ENCODE data around the gene PEX19. TPM values are rescaled to one million over a fixed set of nuclear protein-coding genes. Genes with fewer than 3 reads are reported as not detected.

PEX19 gene
- total RNA-seq, 1 donor from 2014 or later, result 55.9 TPM

DNA sequence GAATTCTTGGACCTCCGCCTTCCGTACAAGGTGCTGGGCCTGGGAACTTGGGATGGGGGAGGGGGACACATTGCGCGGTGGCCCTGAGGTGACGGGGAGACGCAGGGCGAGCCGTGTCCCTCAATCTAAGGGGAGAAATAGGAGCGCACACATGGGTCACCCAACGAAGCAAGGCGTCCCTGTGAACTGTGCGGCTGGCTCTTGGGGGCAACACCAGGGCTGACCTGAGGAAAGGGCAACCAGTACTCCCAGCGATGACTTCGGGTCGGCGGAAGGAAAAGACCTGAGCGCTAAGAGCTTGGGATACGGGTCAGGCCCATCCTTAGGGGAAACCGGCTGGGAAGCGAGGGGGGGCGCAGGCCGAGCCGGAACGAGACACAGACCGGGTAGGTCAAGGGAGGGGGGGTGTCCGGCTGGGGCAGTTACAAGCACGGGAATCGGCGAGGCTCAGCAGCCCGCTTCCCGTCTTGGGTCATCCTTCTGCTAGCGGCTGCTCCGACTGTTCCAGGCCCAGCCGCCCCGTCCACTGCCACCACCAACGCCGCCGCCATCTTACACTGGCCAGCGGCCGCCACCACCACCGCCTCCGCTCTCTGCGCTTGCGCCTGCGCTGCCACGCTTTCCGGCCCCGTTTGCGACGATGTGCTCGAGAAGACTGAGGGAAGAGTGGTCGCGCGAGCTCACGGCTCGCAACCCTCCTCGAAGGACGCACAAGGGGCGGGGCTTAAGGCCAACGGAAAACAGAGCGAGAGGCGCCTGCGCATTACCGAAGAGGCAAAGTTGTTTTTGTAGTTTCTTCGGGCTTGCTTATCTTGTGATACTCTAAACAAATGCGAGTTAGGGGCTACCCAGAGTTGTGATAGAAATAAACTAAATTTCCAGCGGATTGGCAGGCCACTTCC, 22.8 kb downstream of the PEX19 start, which contains the start of gene DCAF8:
Gene DCAF8 (minus strand): TSS at position 657 of the 902 bp plus-strand sequence. CDS start 18,541 bp downstream, outside the sequence.
- peak; percentile 98 for DNase-seq (ENCODE audit: low spot score)
- Mint-ChIP-seq H3K27ac (peak within 1 kb of the TSS; percentile 99), H3K4me3 (peak within 1 kb of the TSS; percentile 95), H3K36me3 (ENCODE audit: low read depth) (peaks cover 15% of the 10 kb centered on the region), H3K4me1 (ENCODE audit: low read depth) (peaks cover 51% of the 10 kb centered on the region), H3K27me3 (ENCODE audit: insufficient read depth) (no peaks in the 10 kb centered on the region), H3K9me3 (no peaks in the 10 kb centered on the region)
- intact Hi-C loops (cut with micrococcal nuclease), result loop anchor here (1.0 to 10.0 kb wide), 10 partner anchors 10 to 873 kb away; partner anchors contain the start of genes CD84, COPA, DEDD and DUSP23

DNA sequence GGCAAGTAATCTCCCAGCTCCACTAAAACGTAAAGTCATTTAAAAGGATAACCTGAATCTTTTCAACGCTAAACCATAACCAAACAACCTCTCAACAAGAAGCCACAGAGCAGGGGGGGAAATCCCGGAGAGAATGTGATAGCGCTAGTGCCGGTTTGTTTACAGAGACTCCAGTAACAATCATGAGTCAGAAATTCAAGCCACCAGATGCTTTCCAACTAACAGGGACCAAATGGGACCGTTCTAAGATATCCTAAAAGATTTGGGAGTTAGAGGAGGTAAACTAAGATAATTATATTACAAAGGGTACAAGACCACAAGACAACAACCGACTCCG, 23.4 kb downstream of the PEX19 start:
- peaks cover 54% of the 10 kb centered on the region for H3K4me1 Mint-ChIP-seq (ENCODE audit: low read depth)
- H3K27ac Mint-ChIP-seq, result peak overlapping the region; percentile 99
- peak overlapping the region; percentile 95 for H3K4me3 Mint-ChIP-seq
- no peaks in the 10 kb centered on the region for H3K9me3 Mint-ChIP-seq
- H3K27me3 Mint-ChIP-seq (ENCODE audit: insufficient read depth), result no peaks in the 10 kb centered on the region
- intact Hi-C loops (cut with micrococcal nuclease), result loop anchor here (1.0 to 10.0 kb wide), 8 partner anchors 9 to 873 kb away; partner anchors contain the start of genes CD84, COPA, DEDD and DUSP23
- peaks cover 15% of the 10 kb centered on the region for H3K36me3 Mint-ChIP-seq (ENCODE audit: low read depth)
- DNase-seq (ENCODE audit: low spot score), result peak; percentile 75

DNA sequence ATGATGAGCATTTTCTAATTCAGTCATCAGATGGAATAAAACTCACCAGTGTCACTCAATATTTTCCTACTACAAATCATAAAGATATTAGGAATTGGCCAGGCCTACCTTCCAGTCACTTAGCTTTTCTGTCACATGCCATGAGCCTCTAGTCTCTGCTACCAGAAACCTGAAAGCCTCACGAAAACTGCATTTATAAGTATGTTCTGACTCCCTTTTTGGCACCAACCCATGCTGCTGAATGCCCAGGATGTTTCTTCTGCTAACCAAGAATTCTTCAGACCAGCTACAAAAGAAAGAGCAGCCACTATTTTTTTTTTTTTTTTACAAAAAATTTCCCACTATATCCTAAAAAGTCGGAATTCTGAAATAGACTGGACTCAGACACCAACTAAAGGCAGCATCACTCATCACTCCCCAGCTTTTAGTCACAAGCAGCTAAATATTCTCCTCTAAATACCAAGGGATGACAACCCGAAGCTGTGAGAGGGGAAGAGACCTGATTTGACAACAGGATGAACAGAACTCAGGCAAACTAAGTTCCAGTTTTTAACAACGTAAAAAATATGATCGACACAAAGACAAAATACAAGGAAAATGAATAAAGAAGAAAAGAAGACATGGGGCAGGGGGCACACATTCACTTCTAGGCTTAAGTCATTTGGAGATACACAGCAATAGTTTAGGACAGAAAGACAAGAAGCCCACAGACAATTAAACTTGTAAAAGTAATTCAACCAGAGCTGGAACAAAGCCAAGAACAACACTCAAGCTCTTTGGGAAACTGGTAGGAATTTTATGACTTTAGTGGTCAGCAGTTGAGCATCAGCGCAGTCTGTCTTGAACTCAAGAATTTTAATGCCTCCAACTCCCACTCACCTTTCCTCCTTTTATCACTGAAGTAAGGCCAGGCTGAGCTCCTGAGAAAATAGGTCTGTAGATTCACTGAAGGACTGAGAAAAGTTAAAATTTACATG, 24.2 kb downstream of the PEX19 start:
- H3K4me3 Mint-ChIP-seq, result peak overlapping the region; percentile 95
- no peaks in the 10 kb centered on the region for H3K27me3 Mint-ChIP-seq (ENCODE audit: insufficient read depth)
- no peaks in the 10 kb centered on the region for H3K9me3 Mint-ChIP-seq
- intact Hi-C loops (cut with micrococcal nuclease), result loop anchor here (1.0 to 10.0 kb wide), 8 partner anchors 8 to 874 kb away; partner anchors contain the start of genes CD84, COPA, DEDD and DUSP23
- H3K4me1 Mint-ChIP-seq (ENCODE audit: low read depth), result peaks cover 59% of the 10 kb centered on the region
- peak overlapping the region; percentile 99 for H3K27ac Mint-ChIP-seq
- DNase-seq (ENCODE audit: low spot score), result no peak
- H3K36me3 Mint-ChIP-seq (ENCODE audit: low read depth), result peaks cover 15% of the 10 kb centered on the region

DNA sequence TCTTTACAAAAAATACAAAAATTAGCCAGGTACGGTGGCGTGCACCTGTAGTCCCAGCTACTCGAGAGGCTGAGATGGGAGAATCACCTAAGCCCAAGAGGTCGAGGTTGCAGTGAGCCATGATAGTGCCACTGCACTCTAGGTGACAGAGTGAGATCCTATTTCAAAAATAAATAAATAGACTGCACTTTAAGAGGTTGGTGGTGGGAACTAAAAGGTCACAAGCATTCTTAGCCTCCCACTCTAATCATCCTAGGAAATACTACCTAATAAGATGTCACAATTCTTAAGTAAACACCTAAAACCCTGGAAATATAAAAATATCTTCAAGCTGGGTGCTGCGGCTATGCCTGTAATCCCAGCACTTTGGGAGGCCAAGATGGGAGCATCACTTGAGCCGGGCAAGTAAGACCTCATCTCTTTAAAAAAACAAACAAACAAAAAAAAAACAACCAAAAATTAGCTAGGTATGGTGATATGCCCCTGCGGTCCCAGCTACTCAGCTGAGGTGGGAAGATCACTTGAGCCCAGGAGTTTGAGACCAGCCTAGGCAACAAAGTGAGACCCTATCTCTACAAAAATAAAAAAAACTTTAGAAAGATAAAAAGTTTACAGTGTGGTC, 26.6 kb downstream of the PEX19 start:
- H3K27me3 Mint-ChIP-seq (ENCODE audit: insufficient read depth), result no peaks in the 10 kb centered on the region
- no peak overlapping the region for H3K27ac Mint-ChIP-seq
- peaks cover 15% of the 10 kb centered on the region for H3K36me3 Mint-ChIP-seq (ENCODE audit: low read depth)

DNA sequence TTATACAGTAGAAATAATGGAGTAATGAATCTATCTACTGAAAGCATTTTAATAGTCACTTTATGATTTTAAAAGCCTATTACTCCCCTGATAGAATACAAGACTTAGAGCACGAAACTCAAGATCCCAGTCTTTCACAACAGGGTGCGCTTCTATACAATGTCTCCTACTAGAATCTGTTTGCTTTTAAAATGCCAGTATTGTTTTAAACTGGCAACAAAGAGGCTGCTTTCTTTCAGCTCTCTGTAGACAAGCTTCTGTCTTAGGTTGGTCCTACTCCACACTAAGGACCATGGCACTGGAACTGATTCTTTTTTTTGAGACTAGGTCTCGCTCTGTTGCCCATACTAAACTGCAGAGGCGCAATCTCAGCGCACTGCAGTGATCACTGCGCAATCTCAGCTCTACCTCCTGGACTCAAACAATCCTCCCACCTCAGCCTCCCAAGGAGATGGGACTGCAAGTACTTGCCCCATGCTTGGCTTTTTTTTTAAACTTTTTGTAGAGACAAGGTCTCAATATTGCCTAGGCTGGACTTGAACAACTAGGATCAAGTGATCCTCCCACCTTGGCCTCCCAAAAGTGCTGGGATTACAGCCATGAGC, 27.4 kb downstream of the PEX19 start:
- intact Hi-C loops (cut with micrococcal nuclease), result no loop called here
- Mint-ChIP-seq H3K4me1 (ENCODE audit: low read depth) (peaks cover 39% of the 10 kb centered on the region), H3K27me3 (ENCODE audit: insufficient read depth) (no peaks in the 10 kb centered on the region), H3K4me3 (no peak overlapping the region), H3K9me3 (no peaks in the 10 kb centered on the region), H3K27ac (no peak overlapping the region), H3K36me3 (ENCODE audit: low read depth) (peaks cover 19% of the 10 kb centered on the region)
- DNase-seq (ENCODE audit: low spot score), result no peak

More for the DNA sequence above, 26.6 kb downstream of the PEX19 start:
- intact Hi-C loops (cut with micrococcal nuclease), result no loop called here
- DNase-seq (ENCODE audit: low spot score), result no peak
- Mint-ChIP-seq H3K4me3 (no peak overlapping the region), H3K9me3 (no peaks in the 10 kb centered on the region), H3K4me1 (ENCODE audit: low read depth) (peaks cover 47% of the 10 kb centered on the region)

DNA sequence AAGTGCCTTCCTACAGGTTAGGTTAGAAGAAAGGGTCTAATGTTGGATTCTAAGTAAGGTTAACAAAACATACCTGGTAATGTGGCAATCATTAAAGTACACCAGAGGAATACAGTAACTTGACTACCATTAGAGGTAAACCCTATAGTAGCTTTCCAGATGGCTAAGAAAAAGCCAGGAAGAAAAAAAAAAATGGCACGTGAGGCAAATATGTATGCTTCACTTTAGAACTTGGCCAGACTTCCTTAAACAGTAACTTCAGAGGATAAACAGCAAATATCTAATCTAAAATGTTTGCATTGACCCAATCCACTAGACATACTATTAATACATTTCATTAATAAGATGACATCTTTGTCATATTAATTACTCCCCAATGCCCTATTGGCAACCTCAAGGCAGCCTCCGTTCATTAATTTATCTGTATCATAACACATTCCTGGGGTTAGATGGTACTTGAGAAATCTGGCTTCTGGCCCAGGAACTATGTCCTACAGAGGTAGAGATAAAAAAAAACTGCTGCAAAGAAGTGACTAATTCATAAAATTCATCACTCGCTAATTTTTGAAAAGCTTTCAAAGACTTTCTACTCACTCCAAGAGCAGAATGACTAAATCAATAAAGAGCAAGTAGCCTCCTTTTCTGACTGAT, 28.4 kb downstream of the PEX19 start:
- H3K27me3 Mint-ChIP-seq (ENCODE audit: insufficient read depth), result no peaks in the 10 kb centered on the region
- no peak overlapping the region for H3K4me3 Mint-ChIP-seq
- DNase-seq (ENCODE audit: low spot score), result no peak
- H3K4me1 Mint-ChIP-seq (ENCODE audit: low read depth), result peaks cover 41% of the 10 kb centered on the region
- peaks cover 26% of the 10 kb centered on the region for H3K36me3 Mint-ChIP-seq (ENCODE audit: low read depth)
- intact Hi-C loops (cut with micrococcal nuclease), result no loop called here
- no peaks in the 10 kb centered on the region for H3K9me3 Mint-ChIP-seq
- no peak overlapping the region for H3K27ac Mint-ChIP-seq

DNA sequence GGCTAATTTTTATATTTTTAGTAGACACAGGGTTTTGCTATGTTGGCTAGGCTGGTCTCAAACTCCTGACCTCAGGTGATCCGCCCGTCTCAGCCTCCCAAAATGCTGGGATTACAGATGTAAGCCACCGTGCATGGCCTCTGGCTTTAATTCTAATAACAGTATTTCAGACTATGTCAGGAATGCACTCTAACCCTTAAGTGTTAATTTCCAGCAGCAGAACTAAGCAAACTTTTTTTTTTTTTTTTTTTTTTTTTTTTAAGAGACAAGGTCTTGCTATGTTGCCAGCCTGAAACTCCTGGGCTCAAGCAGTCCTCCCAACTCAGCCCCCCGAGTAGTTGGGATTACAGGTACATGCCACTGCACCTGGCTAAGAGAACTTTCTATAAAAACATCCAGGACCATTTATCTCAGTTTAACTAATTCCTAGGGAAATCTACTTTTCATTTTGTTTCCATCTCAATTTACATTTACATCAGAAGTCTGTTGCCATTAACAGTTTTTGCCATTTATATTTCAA, 29.1 kb downstream of the PEX19 start:
- DNase-seq (ENCODE audit: low spot score), result no peak
- Mint-ChIP-seq H3K27me3 (ENCODE audit: insufficient read depth) (no peaks in the 10 kb centered on the region), H3K27ac (no peak overlapping the region), H3K4me3 (no peak overlapping the region), H3K4me1 (ENCODE audit: low read depth) (peaks cover 34% of the 10 kb centered on the region), H3K9me3 (no peaks in the 10 kb centered on the region), H3K36me3 (ENCODE audit: low read depth) (peaks cover 26% of the 10 kb centered on the region)
- intact Hi-C loops (cut with micrococcal nuclease), result no loop called here

DNA sequence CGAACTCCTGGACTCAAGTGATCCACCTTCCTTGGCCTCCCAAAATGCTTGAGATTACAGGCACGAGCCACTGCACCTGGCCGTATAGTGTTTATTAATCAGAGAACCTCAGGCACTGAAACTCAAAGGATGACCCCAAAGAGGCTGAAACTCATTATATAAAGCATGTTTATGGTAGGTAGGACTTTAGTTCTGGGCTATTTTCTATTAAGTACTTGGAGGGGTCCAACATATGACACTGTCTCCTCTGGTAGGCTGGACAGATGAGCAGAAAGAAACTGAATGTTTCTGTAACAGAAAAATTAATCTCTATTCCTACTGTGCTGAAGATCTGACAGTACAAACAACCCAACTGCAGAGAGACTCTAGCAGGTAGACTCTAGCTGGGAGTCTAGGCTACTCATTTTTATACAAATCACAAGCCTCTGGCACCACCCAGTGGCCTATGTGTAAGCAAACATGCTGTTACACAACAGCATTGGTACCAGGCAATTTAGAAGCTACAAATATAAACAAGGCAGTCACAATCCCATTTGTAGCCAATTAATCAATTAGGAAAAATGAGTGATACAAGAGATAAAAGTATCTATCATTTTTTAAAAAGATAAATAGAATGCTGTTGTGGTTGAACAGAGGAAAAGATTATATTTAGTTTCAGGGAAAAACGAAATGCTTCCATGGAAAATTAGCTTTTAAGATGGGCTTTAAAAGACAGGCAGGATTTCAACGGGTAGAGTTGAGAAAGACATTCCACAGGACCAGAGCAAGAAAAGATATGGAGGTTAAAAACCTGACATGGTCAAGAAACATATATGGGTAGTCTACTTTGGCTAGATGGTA, 33.0 kb downstream of the PEX19 start:
- Mint-ChIP-seq H3K36me3 (ENCODE audit: low read depth) (peaks cover 14% of the 10 kb centered on the region), H3K27me3 (ENCODE audit: insufficient read depth) (no peaks in the 10 kb centered on the region), H3K4me3 (no peak overlapping the region), H3K27ac (peak overlapping the region; percentile 68), H3K9me3 (no peaks in the 10 kb centered on the region), H3K4me1 (ENCODE audit: low read depth) (peaks cover 13% of the 10 kb centered on the region)
- DNase-seq (ENCODE audit: low spot score), result peak; percentile 36
- intact Hi-C loops (cut with micrococcal nuclease), result loop anchor here (1.0 kb wide), 4 partner anchors 9 to 151 kb away; no protein-coding TSS in a partner anchor

DNA sequence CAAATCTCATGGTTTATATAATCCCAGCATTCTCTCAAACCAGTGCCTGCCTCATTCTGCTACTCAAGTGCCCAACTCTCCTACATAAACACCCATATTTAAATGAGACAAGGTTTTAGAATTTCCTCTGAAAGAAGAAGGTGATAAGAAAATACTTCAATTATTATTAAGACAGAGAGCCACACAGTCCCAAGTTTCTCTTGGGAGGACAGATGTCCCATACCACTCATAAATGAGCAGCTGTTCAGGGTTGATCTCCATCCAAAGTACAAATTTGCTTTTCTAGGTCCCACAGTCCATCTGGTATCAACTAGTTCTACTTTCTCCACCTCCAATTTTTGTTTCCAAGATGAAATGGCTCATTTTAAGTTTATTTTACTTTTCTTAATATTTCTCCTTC, 33.9 kb downstream of the PEX19 start:
- H3K9me3 Mint-ChIP-seq, result no peaks in the 10 kb centered on the region
- no peak for DNase-seq (ENCODE audit: low spot score)
- intact Hi-C loops (cut with micrococcal nuclease), result no loop called here
- H3K36me3 Mint-ChIP-seq (ENCODE audit: low read depth), result peaks cover 16% of the 10 kb centered on the region
- H3K27me3 Mint-ChIP-seq (ENCODE audit: insufficient read depth), result no peaks in the 10 kb centered on the region
- H3K4me3 Mint-ChIP-seq, result no peak overlapping the region
- H3K4me1 Mint-ChIP-seq (ENCODE audit: low read depth), result peaks cover 5% of the 10 kb centered on the region
- no peak overlapping the region for H3K27ac Mint-ChIP-seq

DNA sequence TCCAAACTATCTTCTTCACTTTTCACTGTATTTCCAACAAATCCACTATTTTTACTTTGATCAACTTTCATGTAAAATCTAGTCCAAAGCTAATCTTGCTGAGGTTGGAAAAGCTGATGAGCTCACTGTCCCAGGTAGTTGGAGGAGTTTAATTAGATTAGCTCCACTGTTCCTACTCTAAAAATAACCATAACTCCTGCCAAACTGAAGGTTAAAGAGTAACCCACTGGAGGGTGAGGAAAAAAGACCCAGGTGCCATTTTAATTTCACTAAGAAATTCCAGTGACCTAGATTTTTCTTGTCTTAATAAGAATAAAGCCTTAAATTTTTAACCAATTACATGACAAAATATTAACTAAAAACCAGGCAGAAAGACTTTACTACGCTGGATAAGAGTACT, 37.9 kb downstream of the PEX19 start:
- DNase-seq (ENCODE audit: low spot score), result no peak
- no peaks in the 10 kb centered on the region for H3K27me3 Mint-ChIP-seq (ENCODE audit: insufficient read depth)
- no peak overlapping the region for H3K27ac Mint-ChIP-seq
- peaks cover 5% of the 10 kb centered on the region for H3K4me1 Mint-ChIP-seq (ENCODE audit: low read depth)
- H3K9me3 Mint-ChIP-seq, result no peaks in the 10 kb centered on the region
- H3K4me3 Mint-ChIP-seq, result no peak overlapping the region
- intact Hi-C loops (cut with micrococcal nuclease), result no loop called here
- peaks cover 18% of the 10 kb centered on the region for H3K36me3 Mint-ChIP-seq (ENCODE audit: low read depth)

DNA sequence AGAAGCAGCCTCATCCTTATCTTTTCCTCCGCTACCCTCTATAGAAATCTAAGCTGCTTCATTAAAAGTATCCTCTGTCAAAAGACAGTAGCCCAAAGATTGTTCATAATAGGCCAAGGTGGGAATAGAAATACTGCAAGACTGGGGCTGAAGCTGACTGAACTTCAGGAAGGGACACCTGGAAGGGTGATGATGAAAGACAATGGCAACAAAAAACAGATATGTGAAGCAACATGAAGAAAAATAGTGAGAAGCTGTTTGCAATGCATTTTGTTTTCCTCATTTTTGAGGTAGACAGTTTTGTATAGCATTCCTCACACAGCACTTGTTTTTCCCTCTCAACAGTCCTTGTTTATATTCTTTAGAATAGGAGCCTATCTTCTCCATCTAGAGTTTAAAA, 39.5 kb downstream of the PEX19 start:
- no peaks in the 10 kb centered on the region for H3K27me3 Mint-ChIP-seq (ENCODE audit: insufficient read depth)
- intact Hi-C loops (cut with micrococcal nuclease), result no loop called here
- H3K4me3 Mint-ChIP-seq, result no peak overlapping the region
- peaks cover 22% of the 10 kb centered on the region for H3K36me3 Mint-ChIP-seq (ENCODE audit: low read depth)
- H3K27ac Mint-ChIP-seq, result no peak overlapping the region
- no peaks in the 10 kb centered on the region for H3K9me3 Mint-ChIP-seq
- no peak for DNase-seq (ENCODE audit: low spot score)
- no peaks in the 10 kb centered on the region for H3K4me1 Mint-ChIP-seq (ENCODE audit: low read depth)
